ENCODE data around the gene ZNF714.

The ZNF714 gene

DNA sequence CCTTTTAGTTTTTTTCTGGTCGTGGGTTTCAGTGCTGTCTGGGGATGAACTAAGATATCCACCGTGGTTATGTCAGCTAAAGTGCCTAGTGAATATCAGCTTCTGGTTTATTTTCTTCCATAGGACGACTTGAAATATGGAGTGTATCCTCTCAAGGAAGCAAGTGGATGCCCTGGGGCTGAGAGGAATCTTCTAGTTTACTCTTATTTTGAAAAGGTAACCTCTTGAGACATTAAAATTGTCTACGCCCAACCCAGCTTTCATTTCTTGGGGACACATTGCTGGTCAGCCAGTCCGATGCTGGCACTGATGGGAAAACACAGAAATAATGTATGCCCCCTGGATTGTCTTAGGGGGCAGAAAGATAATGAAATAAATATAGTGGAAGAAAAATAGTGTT is 61.4 kb downstream of the ZNF714 start:
- TF ChIP-seq, protein P1, sequence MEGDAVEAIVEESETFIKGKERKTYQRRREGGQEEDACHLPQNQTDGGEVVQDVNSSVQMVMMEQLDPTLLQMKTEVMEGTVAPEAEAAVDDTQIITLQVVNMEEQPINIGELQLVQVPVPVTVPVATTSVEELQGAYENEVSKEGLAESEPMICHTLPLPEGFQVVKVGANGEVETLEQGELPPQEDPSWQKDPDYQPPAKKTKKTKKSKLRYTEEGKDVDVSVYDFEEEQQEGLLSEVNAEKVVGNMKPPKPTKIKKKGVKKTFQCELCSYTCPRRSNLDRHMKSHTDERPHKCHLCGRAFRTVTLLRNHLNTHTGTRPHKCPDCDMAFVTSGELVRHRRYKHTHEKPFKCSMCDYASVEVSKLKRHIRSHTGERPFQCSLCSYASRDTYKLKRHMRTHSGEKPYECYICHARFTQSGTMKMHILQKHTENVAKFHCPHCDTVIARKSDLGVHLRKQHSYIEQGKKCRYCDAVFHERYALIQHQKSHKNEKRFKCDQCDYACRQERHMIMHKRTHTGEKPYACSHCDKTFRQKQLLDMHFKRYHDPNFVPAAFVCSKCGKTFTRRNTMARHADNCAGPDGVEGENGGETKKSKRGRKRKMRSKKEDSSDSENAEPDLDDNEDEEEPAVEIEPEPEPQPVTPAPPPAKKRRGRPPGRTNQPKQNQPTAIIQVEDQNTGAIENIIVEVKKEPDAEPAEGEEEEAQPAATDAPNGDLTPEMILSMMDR (IDR thresholded peaks at IDR 0.05; ENCODE audit: low read depth, low read length), result no peak
- Histone ChIP-seq H3K27me3 (ENCODE audit: insufficient read depth, low read depth, severe bottlenecking) (no peaks in the 10 kb centered on the region), H3K9me3 (ENCODE audit: severe bottlenecking) (peaks cover 2% of the 10 kb centered on the region), H3K27ac (no peak overlapping the region), H3K4me3 (ENCODE audit: low read depth, low read length) (no peak overlapping the region), H3K36me3 (peaks cover 50% of the 10 kb centered on the region)
- no peak for DNase-seq

DNA sequence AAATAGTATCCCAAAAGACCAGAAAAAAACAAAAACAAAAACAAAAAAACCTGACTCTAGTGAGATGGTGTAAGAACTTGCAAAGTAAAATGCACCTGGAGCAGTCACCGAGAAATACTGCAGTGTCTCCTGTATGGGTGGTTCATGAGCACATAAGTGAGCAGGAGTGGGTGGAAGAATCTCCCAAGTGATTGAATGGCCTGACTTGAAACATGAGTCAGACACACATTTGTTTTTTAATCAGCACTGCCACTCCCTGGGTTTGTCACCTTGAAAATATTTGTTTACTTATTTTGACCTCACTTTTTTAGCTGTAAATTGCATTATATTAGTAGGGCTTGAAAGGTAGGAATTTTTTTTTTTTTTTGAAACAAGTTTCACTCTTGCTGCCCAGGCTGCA is 61.9 kb downstream of the ZNF714 start:
- TF ChIP-seq, protein P1 (IDR thresholded peaks at IDR 0.05; ENCODE audit: low read depth, low read length), result no peak
- Histone ChIP-seq H3K4me3 (ENCODE audit: low read depth, low read length) (no peak overlapping the region), H3K36me3 (peaks cover 54% of the 10 kb centered on the region), H3K9me3 (ENCODE audit: severe bottlenecking) (peaks cover 2% of the 10 kb centered on the region), H3K27ac (no peak overlapping the region), H3K27me3 (ENCODE audit: insufficient read depth, low read depth, severe bottlenecking) (no peaks in the 10 kb centered on the region)
- no peak for DNase-seq

DNA sequence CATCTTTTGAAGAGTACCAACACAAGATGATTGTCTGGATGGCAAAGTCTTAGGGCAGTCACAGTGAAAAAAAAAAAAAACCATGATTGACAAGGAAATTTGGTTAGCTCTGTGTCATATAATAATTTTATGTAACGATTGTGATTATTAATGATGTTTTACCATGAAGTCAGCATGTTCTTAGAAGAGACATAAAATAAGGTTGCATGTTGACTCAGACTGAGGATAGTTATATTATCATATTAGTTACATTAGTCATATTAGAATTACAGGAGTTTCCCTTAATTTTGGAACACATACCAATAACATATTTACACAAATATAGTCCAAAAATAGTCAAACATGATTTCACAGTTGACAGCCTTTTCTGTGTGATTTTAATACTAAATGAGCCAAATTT is 65.5 kb downstream of the ZNF714 start:
- Histone ChIP-seq H3K27me3 (ENCODE audit: insufficient read depth, low read depth, severe bottlenecking) (no peaks in the 10 kb centered on the region), H3K27ac (no peak overlapping the region), H3K9me3 (ENCODE audit: severe bottlenecking) (peaks cover 2% of the 10 kb centered on the region), H3K36me3 (peaks cover 76% of the 10 kb centered on the region), H3K4me3 (ENCODE audit: low read depth, low read length) (no peak overlapping the region)
- TF ChIP-seq, protein P1 (IDR thresholded peaks at IDR 0.05; ENCODE audit: low read depth, low read length), result no peak
- no peak for DNase-seq

DNA sequence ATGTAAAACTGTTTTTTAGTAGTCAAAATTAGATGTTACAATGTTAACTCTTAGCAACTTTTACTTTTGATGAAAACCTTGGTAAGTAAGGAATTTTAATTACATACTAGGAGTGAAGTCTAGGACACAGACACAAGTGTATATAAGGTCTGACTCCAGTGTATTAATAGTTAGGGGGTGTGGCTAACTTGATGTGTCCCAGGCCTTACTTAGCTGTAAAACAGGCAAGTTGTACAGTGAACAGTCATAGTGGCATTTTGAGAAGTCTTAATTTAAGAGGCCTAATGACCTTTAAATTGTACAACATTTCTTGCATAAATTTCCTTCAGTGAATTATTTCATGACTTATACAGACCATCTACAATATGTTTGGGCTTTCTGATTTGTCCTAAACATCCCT is 66.7 kb downstream of the ZNF714 start:
- TF ChIP-seq, protein P1 (IDR thresholded peaks at IDR 0.05; ENCODE audit: low read depth, low read length), result no peak
- Histone ChIP-seq H3K27me3 (ENCODE audit: insufficient read depth, low read depth, severe bottlenecking) (no peaks in the 10 kb centered on the region), H3K4me3 (ENCODE audit: low read depth, low read length) (no peak overlapping the region), H3K27ac (no peak overlapping the region), H3K9me3 (ENCODE audit: severe bottlenecking) (peaks cover 2% of the 10 kb centered on the region), H3K36me3 (peaks cover 81% of the 10 kb centered on the region)
- DNase-seq, result no peak

DNA sequence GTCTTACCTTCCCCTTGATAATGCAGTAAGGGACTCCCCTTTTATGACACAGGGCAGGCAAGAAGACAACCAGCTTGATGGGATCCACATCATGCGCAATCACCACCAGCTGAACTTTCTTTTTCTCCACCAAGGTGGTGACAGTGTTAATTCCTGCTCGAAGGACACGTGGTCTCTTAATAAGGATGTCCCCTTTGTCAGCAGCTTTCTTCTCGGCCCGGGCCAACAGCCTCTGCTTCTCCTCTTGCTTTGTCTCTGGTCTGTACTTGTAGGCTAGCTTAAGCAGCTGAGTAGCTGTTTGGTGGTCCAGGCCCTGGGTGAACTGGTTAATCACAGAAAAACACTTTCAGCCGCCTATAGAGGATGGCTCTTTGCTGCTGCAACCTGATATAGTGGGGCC is 67.9 kb downstream of the ZNF714 start:
- Histone ChIP-seq H3K9me3 (ENCODE audit: severe bottlenecking) (peaks cover 2% of the 10 kb centered on the region), H3K27me3 (ENCODE audit: insufficient read depth, low read depth, severe bottlenecking) (no peaks in the 10 kb centered on the region), H3K27ac (no peak overlapping the region), H3K4me3 (ENCODE audit: low read depth, low read length) (no peak overlapping the region), H3K36me3 (peaks cover 75% of the 10 kb centered on the region)
- TF ChIP-seq, protein P1 (IDR thresholded peaks at IDR 0.05; ENCODE audit: low read depth, low read length), result no peak
- no peak for DNase-seq

DNA sequence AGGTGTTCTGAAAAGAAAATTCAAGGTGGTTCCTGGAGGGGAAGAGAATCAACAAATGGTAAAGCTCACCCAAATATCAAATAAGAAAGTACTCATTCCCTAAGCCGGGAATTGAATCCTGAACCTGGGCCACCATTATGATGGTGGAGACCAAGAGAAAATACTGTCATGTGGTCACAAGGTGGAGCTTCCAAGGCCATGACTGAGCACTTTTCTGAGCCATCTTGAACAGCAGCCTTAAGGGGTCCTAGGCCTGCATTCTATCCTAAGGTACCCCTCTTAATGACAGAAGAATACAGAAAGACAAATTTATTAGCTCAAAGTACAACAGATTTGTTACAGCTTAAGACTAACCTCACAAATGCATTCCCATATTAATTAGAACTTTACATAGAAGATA is 69.5 kb downstream of the ZNF714 start:
- no peak for DNase-seq
- Histone ChIP-seq H3K27me3 (ENCODE audit: insufficient read depth, low read depth, severe bottlenecking) (no peaks in the 10 kb centered on the region), H3K9me3 (ENCODE audit: severe bottlenecking) (peaks cover 2% of the 10 kb centered on the region), H3K36me3 (peaks cover 60% of the 10 kb centered on the region), H3K27ac (no peak overlapping the region), H3K4me3 (ENCODE audit: low read depth, low read length) (no peak overlapping the region)
- TF ChIP-seq, protein P1 (IDR thresholded peaks at IDR 0.05; ENCODE audit: low read depth, low read length), result no peak

All from WERI-Rb-1 (cell line).